HG03520 (cell line): ENCODE data around the gene ZBTB17.
"Not testable (repeated sequence)": the region's sequence is repeated elsewhere in the genome, so short reads cannot be mapped to it uniquely, and the experiment has no call there.

Source experiments
- ATAC-seq: cut with Tn5 transposase; IDR thresholded peaks from one replicate; pipeline ENCODE4 v1.9.1; 2021; ENCODE audit warnings: mild to moderate bottlenecking, moderate library complexity; ENCODE audit not compliant: unreplicated experiment

Gene ZBTB17

DNA sequence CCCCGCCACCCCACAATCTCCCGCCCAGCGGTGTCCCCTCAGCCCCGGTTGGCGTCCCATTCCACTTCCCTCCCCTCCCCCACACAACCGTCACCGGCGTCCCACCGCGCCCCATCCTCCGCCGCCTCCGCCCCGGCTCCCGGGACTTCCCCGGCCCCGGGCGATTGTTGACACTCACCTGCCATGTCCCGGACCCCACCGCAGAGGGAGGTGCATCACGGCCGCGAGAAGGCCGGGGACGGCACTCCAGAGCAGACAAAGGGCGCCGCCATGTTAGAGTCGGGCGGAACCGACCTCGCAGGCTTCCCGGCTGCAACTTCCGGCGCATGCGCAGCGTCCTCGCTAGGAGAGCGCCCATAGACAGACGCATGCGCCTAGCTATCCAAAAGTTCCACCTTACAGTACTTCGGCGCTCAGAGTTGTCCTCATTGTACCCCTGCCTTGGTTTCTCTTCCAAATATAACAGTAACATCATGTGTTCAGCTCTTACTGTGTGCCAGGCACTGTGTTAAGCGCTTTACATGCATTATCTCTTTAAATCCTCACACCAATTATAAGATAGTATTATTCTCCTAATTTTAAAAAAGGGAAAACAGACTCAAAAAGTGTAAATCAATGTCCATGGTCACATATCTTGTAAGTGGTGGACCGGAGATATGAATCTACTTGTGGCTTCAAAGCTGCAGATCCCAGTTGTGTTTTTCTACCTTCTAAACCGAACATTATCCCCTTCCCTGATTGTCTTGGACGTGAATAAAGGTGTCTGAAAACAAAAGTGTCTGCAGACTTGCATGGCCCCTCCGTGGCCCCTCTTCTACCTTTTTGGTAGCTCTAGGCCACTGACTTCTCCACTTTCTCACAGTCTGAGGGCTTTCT is at the start of gene ZBTB17:
TSS of gene ZBTB17 (minus strand) at position 297 of the 876 bp plus-strand sequence. CDS start 27,606 bp downstream, outside the sequence.
- ATAC-seq, result peak; percentile 66

DNA sequence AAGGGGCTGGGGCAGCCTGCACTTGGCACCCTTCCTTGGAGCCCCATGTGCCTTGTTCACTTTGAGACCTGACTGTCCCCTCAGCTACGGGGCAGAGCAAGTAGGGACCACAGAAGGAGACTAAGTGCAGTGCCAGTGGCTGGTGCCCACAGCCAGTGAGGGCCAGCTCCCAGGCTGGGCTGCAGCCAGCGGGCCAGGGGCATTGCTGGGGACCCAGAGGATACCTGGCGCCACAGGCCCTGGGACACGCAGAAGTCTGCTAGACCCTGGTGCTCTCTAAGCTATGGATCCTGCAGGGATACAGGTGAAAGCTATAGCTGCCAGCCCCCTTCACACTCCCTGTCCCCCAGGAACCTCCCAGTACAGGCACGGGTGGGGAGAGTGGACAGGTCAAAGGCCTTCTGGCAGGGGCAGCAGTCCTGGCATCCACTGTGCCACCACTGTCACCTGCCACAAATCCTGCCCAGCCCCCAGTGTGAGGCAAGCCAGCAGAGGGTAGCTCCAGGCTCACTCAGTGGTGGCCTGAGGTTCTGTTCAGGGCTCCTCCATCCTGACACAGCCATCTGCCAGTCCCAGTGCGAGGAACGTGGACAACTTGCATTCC is 47.3 kb upstream of the ZBTB17 start:
- no peak for ATAC-seq

DNA sequence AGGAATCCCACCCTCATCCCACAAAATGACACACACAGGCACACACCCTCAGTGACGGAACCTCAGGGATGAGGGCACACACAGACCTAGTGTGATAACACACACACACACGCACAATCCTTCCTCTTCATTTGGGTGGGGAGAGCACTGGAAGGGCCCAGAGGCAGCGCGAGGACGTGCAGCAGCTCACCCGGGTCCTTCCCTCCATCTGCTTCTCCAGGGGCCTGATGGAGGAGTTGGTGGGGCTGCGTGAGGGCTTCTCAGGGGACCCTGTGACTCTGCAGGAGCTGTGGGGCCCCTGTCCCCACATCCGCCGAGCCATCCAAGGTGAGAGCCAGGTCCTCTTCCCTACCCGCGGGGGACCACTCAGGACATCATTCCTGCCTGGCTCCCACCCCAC is 46.5 kb upstream of the ZBTB17 start:
- ATAC-seq, result no peak

GRCh38 chr1:16021681-16022080 is 45.8 kb upstream of the ZBTB17 start, which contains the start of gene CLCNKA:
Gene CLCNKA (plus strand): TSS chr1:16022036. CDS start chr1:16022620, 584 bp downstream.
- ATAC-seq, result no peak

GRCh38 chr1:16020878-16021277 is 45.0 kb upstream of the ZBTB17 start:
- not testable (repeated sequence) for ATAC-seq

DNA sequence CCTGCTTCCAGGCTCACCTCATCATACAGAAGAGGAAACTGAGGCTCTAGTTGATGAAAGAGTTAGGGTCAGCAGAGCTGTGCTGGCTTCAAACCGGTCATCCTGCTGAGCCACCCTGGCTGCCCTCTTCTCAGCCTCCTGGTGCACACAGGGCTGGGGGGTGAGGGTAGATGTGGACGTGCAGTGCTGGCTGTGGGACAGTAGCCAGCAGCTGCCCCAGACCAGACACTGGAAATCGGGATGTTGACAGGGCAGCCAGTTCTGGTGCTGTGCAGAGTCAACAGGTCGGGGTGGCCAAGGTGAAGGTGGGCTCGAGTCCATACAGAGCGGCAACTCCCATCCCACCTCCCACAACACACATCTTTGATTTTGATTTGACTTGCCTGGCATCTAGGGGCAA is 44.4 kb upstream of the ZBTB17 start:
- no peak for ATAC-seq

GRCh38 chr1:16019644-16020277 is 43.9 kb upstream of the ZBTB17 start:
- no peak for ATAC-seq

DNA sequence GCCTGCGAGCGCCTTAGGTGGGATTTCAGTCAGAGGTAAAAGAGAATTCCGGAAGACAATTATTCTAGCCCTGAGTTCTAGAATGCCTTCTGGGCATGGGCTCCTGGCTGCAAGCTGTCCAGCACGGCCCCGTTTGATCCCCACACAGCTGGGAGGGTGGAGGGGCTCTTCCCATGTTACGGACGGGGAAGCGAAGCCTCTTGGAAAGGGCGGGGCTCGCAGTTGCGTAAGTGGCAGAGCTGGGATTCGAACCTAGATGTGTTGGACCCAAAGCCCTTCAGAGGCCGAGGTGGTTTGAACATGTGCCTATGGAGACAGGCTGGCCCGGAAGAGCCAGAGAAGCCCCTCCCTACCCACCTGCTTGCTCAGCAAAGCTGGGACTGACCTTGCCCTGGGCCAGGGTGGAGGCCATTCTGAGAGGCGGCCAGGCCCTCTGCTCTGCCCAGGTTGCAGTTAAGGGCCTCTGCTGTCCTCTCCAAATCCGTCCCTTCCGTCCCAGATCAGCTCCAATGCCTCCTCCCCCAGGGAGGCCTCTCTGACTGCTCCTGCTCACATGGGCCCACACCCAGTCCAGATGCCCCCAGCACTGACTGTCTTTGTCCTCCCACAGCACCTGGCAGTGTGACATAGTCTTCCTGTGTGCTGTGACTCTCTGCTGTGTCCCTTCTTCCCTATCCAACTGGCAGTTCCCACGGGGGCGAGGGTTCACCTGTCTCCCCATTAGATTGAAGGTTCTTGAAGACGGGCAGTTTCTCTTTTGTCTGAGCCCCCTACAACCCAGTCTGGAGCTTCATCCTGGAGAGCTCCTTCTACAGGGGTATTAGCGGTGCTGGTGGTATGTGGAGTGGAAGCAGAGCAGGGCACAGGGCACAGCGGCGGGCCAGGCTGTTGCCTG is 43.1 kb upstream of the ZBTB17 start:
- ATAC-seq, result no peak

- no peak for ATAC-seq
Observed at GRCh38 chr1:16018308-16018707, 42.4 kb upstream of the ZBTB17 start.

GRCh38 chr1:16017461-16018303 is 41.8 kb upstream of the ZBTB17 start, which contains the start of gene HSPB7:
Gene HSPB7 (minus strand): TSS chr1:16018043. CDS start chr1:16017963, 80 bp downstream.
- ATAC-seq, result no peak

DNA sequence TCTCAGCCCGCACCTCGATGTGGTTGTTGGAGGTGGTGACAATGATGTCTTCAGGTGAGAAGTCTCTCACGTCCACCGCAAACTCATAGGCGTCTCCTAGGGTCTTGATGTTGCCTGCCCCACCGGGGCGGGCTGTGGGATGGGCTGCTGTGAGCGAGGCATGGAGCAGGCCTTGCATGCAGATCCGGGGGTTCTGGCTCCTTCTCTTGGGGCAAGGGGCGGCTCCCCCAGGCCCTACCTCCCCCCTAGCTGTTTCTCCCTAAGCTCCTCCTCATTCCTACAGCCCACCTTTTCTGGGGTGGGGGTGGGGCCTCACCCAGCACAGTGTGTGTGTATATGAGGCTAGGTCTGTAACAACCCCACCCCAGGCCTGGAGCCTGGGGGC is 41.2 kb upstream of the ZBTB17 start:
- ATAC-seq, result no peak

- ATAC-seq, result no peak
Observed at GRCh38 chr1:16015960-16016901, 40.3 kb upstream of the ZBTB17 start.

- no peak for ATAC-seq
Observed at GRCh38 chr1:16015491-16015890, 39.6 kb upstream of the ZBTB17 start.

DNA sequence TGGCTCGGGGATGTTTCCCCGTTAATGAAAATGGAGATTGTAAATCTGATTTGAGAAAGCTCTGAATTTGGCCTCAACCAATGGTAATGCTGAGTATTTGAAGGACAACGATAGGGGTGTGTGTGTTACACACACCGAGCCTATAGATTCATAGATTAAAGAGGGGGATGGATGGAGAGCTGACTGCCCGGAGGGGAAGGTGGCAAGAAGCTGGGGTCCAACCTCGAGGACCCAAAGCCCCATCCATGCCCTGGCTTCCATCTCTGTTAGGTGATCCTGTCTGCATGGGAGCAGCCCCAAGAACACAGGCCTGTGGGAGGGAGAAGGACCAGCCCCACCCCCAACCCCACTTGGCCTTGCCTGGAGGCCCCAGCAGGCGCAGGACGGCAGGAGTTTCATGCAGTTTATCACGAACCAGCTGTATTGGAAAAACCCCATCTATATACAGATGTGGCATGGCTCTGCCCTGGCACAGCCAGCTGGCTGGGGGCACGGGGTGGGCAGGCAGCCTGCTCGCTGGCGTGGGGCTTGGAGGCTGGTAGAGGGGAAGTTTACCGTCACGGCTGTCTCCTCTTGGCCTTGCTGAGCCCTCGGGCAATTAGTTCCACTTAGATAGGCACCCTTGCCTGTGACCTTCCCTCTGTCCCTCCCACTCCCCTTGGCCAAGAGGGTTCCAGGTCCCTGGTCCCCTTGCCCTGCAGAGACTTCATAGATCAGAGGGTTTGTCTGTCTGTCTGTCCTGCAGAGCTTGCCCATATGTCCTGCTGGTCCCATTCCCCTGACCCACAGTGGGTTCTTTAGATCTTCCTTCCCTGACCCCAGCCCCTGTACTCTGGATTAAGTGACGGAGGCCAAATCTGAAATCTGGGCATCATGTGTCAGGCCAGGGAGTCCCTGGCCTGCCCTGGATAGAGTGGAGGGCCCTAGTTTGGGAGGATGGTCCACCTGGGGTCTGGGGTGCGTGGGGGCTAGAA is 38.9 kb upstream of the ZBTB17 start:
- ATAC-seq, result no peak

DNA sequence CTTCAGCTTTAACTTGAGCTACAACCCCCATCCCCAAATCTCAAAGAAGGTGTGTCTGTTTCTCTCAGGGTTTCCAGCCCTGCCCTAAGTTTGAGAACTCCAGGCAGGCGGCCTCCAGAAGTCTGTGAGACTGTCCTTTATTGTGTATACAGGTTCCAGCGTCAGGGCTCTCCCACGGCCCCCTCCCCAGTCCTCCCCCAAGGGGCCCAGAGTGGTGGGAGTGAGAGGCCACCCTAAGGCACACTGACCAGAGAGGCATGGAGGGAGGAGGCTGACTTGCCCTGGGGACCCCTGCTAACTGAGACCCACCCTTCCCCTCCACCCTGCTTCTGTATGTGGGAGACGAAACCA is 38.0 kb upstream of the ZBTB17 start:
- no peak for ATAC-seq

GRCh38 chr1:16013220-16013907 is 37.5 kb upstream of the ZBTB17 start:
- ATAC-seq, result no peak
